Mesothelial cell of epicardium (in vitro differentiated cells): ENCODE measurements around the gene DLX3. TPM values are rescaled to one million over a fixed set of nuclear protein-coding genes. Genes with fewer than 3 reads are reported as not detected.
A peak's percentile ranks its signal among the peaks of the same experiment; 100 is the strongest.

Experiments
- DNase-seq, 2 experiments: peaks; one replicate each; pipeline ENCODE4 v3.0.0; 2021; ENCODE audit warnings: low spot score in 2 of 2; ENCODE audit not compliant: unreplicated experiment in 2 of 2
- H3K27ac Mint-ChIP-seq: 2 replicates; pipeline ENCODE4 v1.8.0; 2021; ENCODE audit warnings: mixed read lengths
- H3K27me3 Mint-ChIP-seq: 2 replicates; pipeline ENCODE4 v1.8.0; 2021; ENCODE audit warnings: low read depth, mixed read lengths
- H3K36me3 Mint-ChIP-seq: 2 replicates; pipeline ENCODE4 v1.8.0; 2021; ENCODE audit warnings: mixed read lengths
- H3K4me1 Mint-ChIP-seq: 2 replicates; pipeline ENCODE4 v1.8.0; 2021; ENCODE audit warnings: mixed read lengths
- H3K4me3 Mint-ChIP-seq: 2 replicates; pipeline ENCODE4 v1.8.0; 2021; ENCODE audit warnings: mild to moderate bottlenecking, moderate library complexity, mixed read lengths
- H3K9me3 Mint-ChIP-seq: 2 replicates; pipeline ENCODE4 v1.8.0; 2021; ENCODE audit warnings: mixed read lengths
- CTCF ChIP-seq: fragments of 200-600 bp; sonication (generic); IDR thresholded peaks from one replicate; pipeline ENCODE4 v1.5.0; 2021; ENCODE audit warnings: antibody characterized with exemption; ENCODE audit not compliant: unreplicated experiment
- total RNA-seq: library from RNA; stranded (reverse); gene quantifications from 3 replicates; pipeline ENCODE4 v1.2.1, GENCODE V29; 2021

DLX3 gene
- total RNA-seq, 1 donor from 2014 or later: 7.7 TPM

- Mint-ChIP-seq H3K27ac (no peak overlapping the region), H3K27me3 (no peaks in the 10 kb centered on the region), H3K4me3 (no peak overlapping the region), H3K9me3 (no peaks in the 10 kb centered on the region), H3K4me1 (peaks cover 60% of the 10 kb centered on the region), H3K36me3 (no peaks in the 10 kb centered on the region)
- no peak for DNase-seq
- no peak for TF ChIP-seq CTCF
These were observed 38.3 kb upstream of the DLX3 start for GRCh38 chr17:50033316-50033715.

DNA sequence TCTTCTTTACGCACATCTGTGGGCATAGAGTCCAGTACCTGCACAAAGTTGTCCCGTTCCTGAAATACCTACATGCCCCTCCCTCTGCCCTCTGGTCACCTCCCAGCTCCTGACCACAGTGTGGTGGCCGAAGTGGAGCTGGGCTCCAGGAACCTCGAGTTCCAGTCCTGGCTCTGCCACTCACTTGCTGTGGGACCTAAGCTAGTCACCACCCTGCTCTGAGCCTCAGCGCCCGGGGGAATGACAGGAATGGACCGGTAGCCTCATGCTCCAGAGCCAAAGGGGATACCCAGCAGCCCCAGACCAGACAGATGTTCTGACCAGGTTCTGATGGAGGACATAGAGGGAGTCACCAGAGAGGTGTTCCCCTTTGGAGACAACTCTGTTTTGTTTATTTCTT is 34.2 kb upstream of the DLX3 start:
- Mint-ChIP-seq H3K27ac (peak overlapping the region; percentile 93), H3K4me1 (peaks cover 38% of the 10 kb centered on the region), H3K27me3 (no peaks in the 10 kb centered on the region), H3K36me3 (no peaks in the 10 kb centered on the region), H3K9me3 (no peaks in the 10 kb centered on the region), H3K4me3 (no peak overlapping the region)
- DNase-seq: no peak
- no peak for TF ChIP-seq CTCF

DNA sequence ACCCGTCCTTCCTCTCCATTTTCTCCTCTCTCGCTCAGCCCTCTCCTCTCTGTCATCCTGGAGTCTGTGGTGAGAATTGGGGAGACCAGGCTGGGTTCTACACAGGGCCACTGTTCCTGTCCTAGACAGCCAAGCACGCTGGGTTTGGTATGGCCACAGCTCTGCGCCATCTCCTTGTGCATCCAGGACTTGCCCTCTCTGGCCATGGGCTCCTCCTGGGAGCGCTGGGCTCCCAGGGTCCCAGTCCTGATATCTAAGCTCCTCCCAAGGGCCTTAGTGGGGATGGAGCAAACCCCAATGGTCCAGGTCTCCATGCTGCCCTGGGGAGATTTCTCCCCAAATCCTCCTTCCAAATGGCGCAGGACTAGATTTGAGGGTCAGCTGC is 33.7 kb upstream of the DLX3 start:
- DNase-seq: no peak
- Mint-ChIP-seq H3K27ac (peak overlapping the region; percentile 93), H3K9me3 (no peaks in the 10 kb centered on the region), H3K4me3 (peak overlapping the region; percentile 39), H3K4me1 (peaks cover 35% of the 10 kb centered on the region), H3K27me3 (no peaks in the 10 kb centered on the region), H3K36me3 (no peaks in the 10 kb centered on the region)
- TF ChIP-seq CTCF: no peak

GRCh38 chr17:50027881-50028735 is 33.1 kb upstream of the DLX3 start:
- H3K36me3 Mint-ChIP-seq: no peaks in the 10 kb centered on the region
- H3K9me3 Mint-ChIP-seq: no peaks in the 10 kb centered on the region
- peak in 1 of 2 experiments; percentile 73 for DNase-seq
- H3K4me3 Mint-ChIP-seq: peak overlapping the region; percentile 39
- peak overlapping the region; percentile 93 for H3K27ac Mint-ChIP-seq
- TF ChIP-seq CTCF: no peak
- peaks cover 30% of the 10 kb centered on the region for H3K4me1 Mint-ChIP-seq
- no peaks in the 10 kb centered on the region for H3K27me3 Mint-ChIP-seq

GRCh38 chr17:50027172-50027880 is 32.3 kb upstream of the DLX3 start:
- Mint-ChIP-seq H3K4me3 (peak overlapping the region; percentile 56), H3K27me3 (no peaks in the 10 kb centered on the region), H3K9me3 (no peaks in the 10 kb centered on the region), H3K36me3 (no peaks in the 10 kb centered on the region), H3K4me1 (peaks cover 35% of the 10 kb centered on the region), H3K27ac (peak overlapping the region; percentile 93)
- TF ChIP-seq CTCF: peak; percentile 78
- DNase-seq: no peak
